SK-N-SH (cell line): ENCODE measurements around the gene TENT4A. TPM values are rescaled to one million over a fixed set of nuclear protein-coding genes. Genes with fewer than 3 reads are reported as not detected.

Source experiments
- CTCF ChIA-PET: fragments of 300-600, 350-600 bp; formaldehyde crosslinking; extraction: SDS; loops from one replicate; lab custom pipeline; 2021; lab: Yijun Ruan, JAX
- POLR2A ChIA-PET: fragments of 350-600 bp; sonication (Branson Sonifier 250); formaldehyde crosslinking; extraction: SDS; loops from one replicate; lab custom pipeline; 2020; ENCODE audit warnings: antibody characterized with exemption, inconsistent platforms; lab: Yijun Ruan, JAX
- DNase-seq: peaks from one replicate; pipeline ENCODE4 v3.0.0; 2012
- H2AFZ ChIP-seq: fragments of 200-600 bp; sonication (generic); 2 replicates; pipeline ENCODE4 v1.8.1; 2016; ENCODE audit warnings: antibody characterized with exemption, mild to moderate bottlenecking, low read depth
- H3F3A ChIP-seq: fragments of 200-600 bp; sonication (generic); replicated peaks from 2 replicates; pipeline ENCODE3; 2016; ENCODE audit warnings: antibody characterized with exemption, mild to moderate bottlenecking; ENCODE audit not compliant: insufficient read depth
- H3K27ac ChIP-seq, 2 experiments: fragments of 200-500 bp in 1 of 2; fragments of 200-600 bp in 1 of 2; sonication (Bioruptor generic) in 1 of 2; sonication (generic), shearing (Covaris generic) in 1 of 2; 2 replicates each; pipeline versions ENCODE4 v1.5.1 to v1.6.1; 2014 to 2016; ENCODE audit warnings: low read depth in 2 of 2, inconsistent platforms in 1 of 2, low read length in 1 of 2, mild to moderate bottlenecking in 1 of 2, mixed read lengths in 1 of 2
- H3K27me3 ChIP-seq: fragments of 200-600 bp; sonication (generic), shearing (Covaris generic); 2 replicates; pipeline ENCODE4 v1.6.1; 2016; ENCODE audit warnings: mixed run types; ENCODE audit not compliant: insufficient read depth
- H3K36me3 ChIP-seq, 2 experiments: fragments of 200-500 bp in 1 of 2; fragments of 200-600 bp in 1 of 2; sonication (Bioruptor generic) in 1 of 2; sonication (generic) in 1 of 2; replicated peaks in 1 of 2; 2 replicates each; pipeline versions ENCODE3 to v1.5.1; 2014 to 2016; ENCODE audit warnings: low read length in 1 of 2, mild to moderate bottlenecking in 1 of 2; ENCODE audit not compliant: insufficient read depth in 2 of 2, control insufficient read depth in 1 of 2
- H3K4me1 ChIP-seq, 2 experiments: fragments of 200-500 bp in 1 of 2; fragments of 200-600 bp in 1 of 2; sonication (Bioruptor generic) in 1 of 2; sonication (generic), shearing (Covaris generic) in 1 of 2; 2 replicates each; pipeline versions ENCODE4 v1.5.1 to v1.6.1; 2014 to 2016; ENCODE audit warnings: low read depth in 1 of 2, low read length in 1 of 2, mixed run types in 1 of 2; ENCODE audit not compliant: insufficient read depth in 2 of 2, control insufficient read depth in 1 of 2
- H3K4me2 ChIP-seq: fragments of 200-600 bp; sonication (generic), shearing (Covaris generic); 2 replicates; pipeline ENCODE4 v1.6.1; 2017; ENCODE audit warnings: mixed run types
- H3K4me3 ChIP-seq, 2 experiments: fragments of 200-500 bp in 1 of 2; fragments of 200-600 bp in 1 of 2; sonication (Bioruptor generic) in 1 of 2; sonication (generic), shearing (Covaris generic) in 1 of 2; 2 replicates each; pipeline versions ENCODE4 v1.5.1 to v1.8.1; 2014 to 2016; ENCODE audit warnings: low read depth in 2 of 2, inconsistent platforms in 1 of 2, low read length in 1 of 2, mild to moderate bottlenecking in 1 of 2, mixed read lengths in 1 of 2, moderate library complexity in 1 of 2
- H3K79me2 ChIP-seq: fragments of 200-600 bp; sonication (generic); 2 replicates; pipeline ENCODE4 v1.8.1; 2017; ENCODE audit warnings: mild to moderate bottlenecking; ENCODE audit not compliant: insufficient read depth
- H3K9ac ChIP-seq: fragments of 200-600 bp; sonication (generic); 2 replicates; pipeline ENCODE4 v1.6.1; 2017; ENCODE audit warnings: mixed run types
- H3K9me2 ChIP-seq: fragments of 200-600 bp; sonication (generic); 2 replicates; pipeline ENCODE4 v1.6.1; 2017; ENCODE audit warnings: mixed run types
- H3K9me3 ChIP-seq: fragments of 200-600 bp; sonication (generic); 2 replicates; pipeline ENCODE4 v1.6.1; 2017; ENCODE audit warnings: mixed run types, mild to moderate bottlenecking, moderate library complexity
- H4K20me1 ChIP-seq: fragments of 200-600 bp; sonication (generic); 2 replicates; pipeline ENCODE4 v1.6.1; 2017; ENCODE audit warnings: mild to moderate bottlenecking, mixed run types; ENCODE audit not compliant: insufficient read depth
- EP300 ChIP-seq, 2 experiments: IDR thresholded peaks; 2 replicates each; pipeline versions ENCODE4 v1.4.0 to v1.6.1; 2012; ENCODE audit warnings: borderline replicate concordance in 1 of 2, low read depth in 1 of 2, low read length in 1 of 2
- FOXJ3 ChIP-seq: sonication (generic); formaldehyde crosslinking; IDR thresholded peaks from 2 replicates; pipeline ENCODE4 v1.5.1; 2020; ENCODE audit warnings: mild to moderate bottlenecking, missing genetic modification reagents
- FOXM1 ChIP-seq: IDR thresholded peaks from 2 replicates; pipeline ENCODE4 v1.4.0; 2012; ENCODE audit warnings: low read depth, mild to moderate bottlenecking
- GABPA ChIP-seq: IDR thresholded peaks from 2 replicates; pipeline ENCODE4 v1.4.0; 2012; ENCODE audit warnings: low read depth, mild to moderate bottlenecking
- IRF3 ChIP-seq: fragments of 150-350 bp; IDR thresholded peaks from 2 replicates; pipeline ENCODE4 v1.6.1; 2016; ENCODE audit warnings: mild to moderate bottlenecking, low read depth, low read length
- JUND ChIP-seq: IDR thresholded peaks from 2 replicates; pipeline ENCODE4 v1.4.0; 2012
- MEF2A ChIP-seq: IDR thresholded peaks from 2 replicates; pipeline ENCODE4 v1.4.0; 2012; ENCODE audit warnings: low read depth, borderline replicate concordance
- MXI1 ChIP-seq: IDR thresholded peaks from 2 replicates; pipeline ENCODE4 v1.6.1; 2012; ENCODE audit warnings: mild to moderate bottlenecking, low read depth, low read length, improper control_type of control experiment
- NRF1 ChIP-seq: IDR thresholded peaks from 2 replicates; pipeline ENCODE4 v1.6.1; 2012; ENCODE audit warnings: low read depth, mild to moderate bottlenecking, low read length
- POLR2AphosphoS5 ChIP-seq: IDR thresholded peaks from 2 replicates; pipeline ENCODE4 v1.6.1; 2012; ENCODE audit warnings: low read depth, low read length
- RCOR1 ChIP-seq: fragments of 150-350 bp; IDR thresholded peaks from 2 replicates; pipeline ENCODE4 v1.6.1; 2017; ENCODE audit warnings: antibody characterized with exemption, low read length
- RFX5 ChIP-seq: IDR thresholded peaks from 2 replicates; pipeline ENCODE4 v1.6.1; 2012; ENCODE audit warnings: mild to moderate bottlenecking, improper control_type of control experiment, low read length
- RXRA ChIP-seq: IDR thresholded peaks from 2 replicates; pipeline ENCODE4 v1.4.0; 2012; ENCODE audit warnings: low read depth, mild to moderate bottlenecking, borderline replicate concordance
- TAF1 ChIP-seq: IDR thresholded peaks from 2 replicates; pipeline ENCODE4 v1.6.1; 2012; ENCODE audit warnings: low read depth, mild to moderate bottlenecking, low read length, moderate library complexity, borderline replicate concordance
- TCF12 ChIP-seq: IDR thresholded peaks from 2 replicates; pipeline ENCODE4 v1.4.0; 2012
- YY1 ChIP-seq: IDR thresholded peaks from 2 replicates; pipeline ENCODE4 v1.4.0; 2012; ENCODE audit warnings: low read depth, mild to moderate bottlenecking
- ZBTB33 ChIP-seq: IDR thresholded peaks from 2 replicates; pipeline ENCODE4 v1.4.0; 2012; ENCODE audit warnings: low read depth, borderline replicate concordance
- WGBS: methylation state at CpG from one replicate; pipeline ENCODE4 v1.1.6; 2017; ENCODE audit warnings: low lambda C conversion rate; 5-methylcytosine and 5-hydroxymethylcytosine counted together
- polyA plus RNA-seq, 3 experiments: library from polyadenylated mRNA; depleted of rRNA; stranded (reverse); fragments of >200 nt; gene quantifications; 2 replicates each; pipeline ENCODE4 v1.2.3, GENCODE V29; 2012
- TF ChIP-seq, protein P1 (sequence below): IDR thresholded peaks from 2 replicates; pipeline ENCODE4 v1.6.1; 2012; ENCODE audit warnings: mild to moderate bottlenecking, low read depth, low read length, moderate library complexity
- TF ChIP-seq, protein P2 (sequence below): IDR thresholded peaks from 2 replicates; pipeline ENCODE4; 2012
- TF ChIP-seq, protein P3 (sequence below): IDR thresholded peaks from 2 replicates; pipeline ENCODE4 v1.4.0; 2012; ENCODE audit warnings: low read depth

Gene TENT4A
- polyA plus RNA-seq, 1 of the 3 experiments (the other 2 are of a cell fraction): 6.0 TPM

- ChIA-PET CTCF (interaction anchor here (1.3 kb wide), 1 partner anchor 10 kb away, joined by 5 read pairs; no protein-coding TSS in a partner anchor), POLR2A (no interaction called here)
- Histone ChIP-seq H3F3A (no peaks in the 10 kb centered on the region), H3K36me3 (peaks cover 60 to 75% of the 10 kb centered on the region in 2 experiments), H2AFZ (no peak overlapping the region), H4K20me1 (0 out of 2 replicates have a peak, but pooled peaks cover under 1% of the 10 kb centered on the region), H3K79me2 (peaks cover 27% of the 10 kb centered on the region), H3K9ac (no peak overlapping the region), H3K9me3 (no peaks in the 10 kb centered on the region), H3K4me2 (no peak overlapping the region), H3K27ac (no peak overlapping the region), H3K27me3 (no peaks in the 10 kb centered on the region), H3K9me2 (no peaks in the 10 kb centered on the region)
- no peak for DNase-seq
- 96% methylated on average over 25 of the region's 29 CpGs for WGBS
- no peak for TF ChIP-seq GABPA
- no peak for TF ChIP-seq YY1
- TF ChIP-seq, all 33 proteins: peak for 0
- Histone ChIP-seq H3K4me3 (no peak overlapping the region), H3K4me1 (no peaks in the 10 kb centered on the region)
These were observed 41.5 kb downstream of the TENT4A start for GRCh38 chr5:6754766-6755165.

- Histone ChIP-seq H3F3A (no peaks in the 10 kb centered on the region), H3K9me2 (no peaks in the 10 kb centered on the region), H3K79me2 (peaks cover 19% of the 10 kb centered on the region; the same call in 1 of the 2 replicates), H3K36me3 (peaks cover 53 to 67% of the 10 kb centered on the region in 2 experiments), H2AFZ (no peak overlapping the region), H3K4me1 (no peaks in the 10 kb centered on the region), H3K4me3 (no peak overlapping the region), H3K27me3 (no peaks in the 10 kb centered on the region), H3K9ac (no peak overlapping the region)
- 97% methylated on average over 12 of the region's 12 CpGs for WGBS
- no peak for DNase-seq
- TF ChIP-seq POLR2AphosphoS5 (no peak), RXRA (no peak), JUND (no peak), TAF1 (no peak), MEF2A (no peak), FOXM1 (no peak), MXI1 (no peak), EP300 (IDR thresholded peaks at IDR 0.05; ENCODE audit: borderline replicate concordance in 1 of 2, low read depth in 1 of 2, low read length in 1 of 2) (no peak), NRF1 (no peak), TCF12 (no peak), RCOR1 (no peak), RFX5 (no peak), FOXJ3 (CRISPR knock-in tag) (no peak), IRF3 (no peak), ZBTB33 (no peak)
- TF ChIP-seq, protein P1, sequence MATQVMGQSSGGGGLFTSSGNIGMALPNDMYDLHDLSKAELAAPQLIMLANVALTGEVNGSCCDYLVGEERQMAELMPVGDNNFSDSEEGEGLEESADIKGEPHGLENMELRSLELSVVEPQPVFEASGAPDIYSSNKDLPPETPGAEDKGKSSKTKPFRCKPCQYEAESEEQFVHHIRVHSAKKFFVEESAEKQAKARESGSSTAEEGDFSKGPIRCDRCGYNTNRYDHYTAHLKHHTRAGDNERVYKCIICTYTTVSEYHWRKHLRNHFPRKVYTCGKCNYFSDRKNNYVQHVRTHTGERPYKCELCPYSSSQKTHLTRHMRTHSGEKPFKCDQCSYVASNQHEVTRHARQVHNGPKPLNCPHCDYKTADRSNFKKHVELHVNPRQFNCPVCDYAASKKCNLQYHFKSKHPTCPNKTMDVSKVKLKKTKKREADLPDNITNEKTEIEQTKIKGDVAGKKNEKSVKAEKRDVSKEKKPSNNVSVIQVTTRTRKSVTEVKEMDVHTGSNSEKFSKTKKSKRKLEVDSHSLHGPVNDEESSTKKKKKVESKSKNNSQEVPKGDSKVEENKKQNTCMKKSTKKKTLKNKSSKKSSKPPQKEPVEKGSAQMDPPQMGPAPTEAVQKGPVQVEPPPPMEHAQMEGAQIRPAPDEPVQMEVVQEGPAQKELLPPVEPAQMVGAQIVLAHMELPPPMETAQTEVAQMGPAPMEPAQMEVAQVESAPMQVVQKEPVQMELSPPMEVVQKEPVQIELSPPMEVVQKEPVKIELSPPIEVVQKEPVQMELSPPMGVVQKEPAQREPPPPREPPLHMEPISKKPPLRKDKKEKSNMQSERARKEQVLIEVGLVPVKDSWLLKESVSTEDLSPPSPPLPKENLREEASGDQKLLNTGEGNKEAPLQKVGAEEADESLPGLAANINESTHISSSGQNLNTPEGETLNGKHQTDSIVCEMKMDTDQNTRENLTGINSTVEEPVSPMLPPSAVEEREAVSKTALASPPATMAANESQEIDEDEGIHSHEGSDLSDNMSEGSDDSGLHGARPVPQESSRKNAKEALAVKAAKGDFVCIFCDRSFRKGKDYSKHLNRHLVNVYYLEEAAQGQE: no peak
- TF ChIP-seq, protein P2, sequence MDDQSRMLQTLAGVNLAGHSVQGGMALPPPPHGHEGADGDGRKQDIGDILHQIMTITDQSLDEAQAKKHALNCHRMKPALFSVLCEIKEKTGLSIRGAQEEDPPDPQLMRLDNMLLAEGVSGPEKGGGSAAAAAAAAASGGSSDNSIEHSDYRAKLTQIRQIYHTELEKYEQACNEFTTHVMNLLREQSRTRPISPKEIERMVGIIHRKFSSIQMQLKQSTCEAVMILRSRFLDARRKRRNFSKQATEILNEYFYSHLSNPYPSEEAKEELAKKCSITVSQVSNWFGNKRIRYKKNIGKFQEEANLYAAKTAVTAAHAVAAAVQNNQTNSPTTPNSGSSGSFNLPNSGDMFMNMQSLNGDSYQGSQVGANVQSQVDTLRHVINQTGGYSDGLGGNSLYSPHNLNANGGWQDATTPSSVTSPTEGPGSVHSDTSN: no peak
- TF ChIP-seq, protein P3, sequence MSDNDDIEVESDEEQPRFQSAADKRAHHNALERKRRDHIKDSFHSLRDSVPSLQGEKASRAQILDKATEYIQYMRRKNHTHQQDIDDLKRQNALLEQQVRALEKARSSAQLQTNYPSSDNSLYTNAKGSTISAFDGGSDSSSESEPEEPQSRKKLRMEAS: no peak
- TF ChIP-seq, all 33 proteins: peak for 0
- ChIA-PET CTCF (interaction anchor here (0.9 to 1.3 kb wide), 2 partner anchors 10 to 11 kb away, joined by 3 to 5 read pairs; no protein-coding TSS in a partner anchor), POLR2A (no interaction called here)
- H4K20me1 ChIP-seq: no peaks in the 10 kb centered on the region
- H3K9me3 ChIP-seq: no peaks in the 10 kb centered on the region
- no peak overlapping the region for H3K27ac ChIP-seq
- H3K4me2 ChIP-seq: no peak overlapping the region
These were observed 42.3 kb downstream of the TENT4A start for GRCh38 chr5:6755519-6755918.
